ENCODE results near the gene PDE4D.

Gene PDE4D

DNA sequence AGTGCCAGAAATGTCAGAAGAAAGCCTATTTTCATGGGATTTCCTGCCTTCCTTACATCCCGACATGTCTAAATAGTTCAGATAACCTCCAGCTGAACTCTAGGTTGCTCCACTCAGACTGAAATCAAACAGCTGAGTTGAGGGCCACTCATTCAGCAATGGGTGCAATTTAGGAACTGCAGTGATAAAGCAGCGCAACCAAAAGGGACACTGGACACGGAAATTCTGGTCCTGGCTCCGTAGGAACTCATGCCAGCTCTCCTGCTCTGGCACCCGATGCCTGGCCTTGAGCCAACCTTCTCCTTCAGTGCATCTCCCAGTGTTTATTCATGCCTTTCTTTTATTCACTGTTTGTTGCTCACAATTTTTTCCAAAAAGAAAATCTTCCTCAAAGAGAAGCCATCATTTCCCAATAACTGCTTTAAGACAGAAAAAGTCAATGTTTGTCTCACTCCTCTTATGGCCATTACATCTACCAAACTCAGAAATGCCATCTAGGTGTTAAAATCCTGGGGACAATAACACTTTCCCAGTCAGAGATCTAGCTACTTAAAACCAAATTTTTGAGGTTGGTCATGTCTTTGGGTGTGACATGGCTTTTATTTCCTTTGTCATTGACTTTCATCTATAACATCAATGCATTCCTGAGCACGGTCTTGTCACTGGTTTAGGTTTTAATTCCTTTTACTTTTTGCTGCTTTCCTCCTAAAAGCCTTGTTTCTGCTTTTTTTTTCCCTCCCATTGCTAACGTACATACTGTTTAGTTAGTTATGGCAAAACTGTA, 126.9 kb downstream of the PDE4D start:
- H3K4me1 ChIP-seq (ENCODE audit: low read length), result no peaks in the 10 kb centered on the region
- no peak overlapping the region for H3K4me3 ChIP-seq (ENCODE audit: low read length)
- H3K79me2 ChIP-seq (ENCODE audit: low read length), result no peaks in the 10 kb centered on the region
- TF ChIP-seq EZH2 (optimal IDR thresholded peaks at IDR 0.05; ENCODE audit: low read depth, low read length), result no peak
- TF ChIP-seq EZH2phosphoT487 (IDR thresholded peaks at IDR 0.05; ENCODE audit: low read length), result no peak
- TF ChIP-seq, protein P1, sequence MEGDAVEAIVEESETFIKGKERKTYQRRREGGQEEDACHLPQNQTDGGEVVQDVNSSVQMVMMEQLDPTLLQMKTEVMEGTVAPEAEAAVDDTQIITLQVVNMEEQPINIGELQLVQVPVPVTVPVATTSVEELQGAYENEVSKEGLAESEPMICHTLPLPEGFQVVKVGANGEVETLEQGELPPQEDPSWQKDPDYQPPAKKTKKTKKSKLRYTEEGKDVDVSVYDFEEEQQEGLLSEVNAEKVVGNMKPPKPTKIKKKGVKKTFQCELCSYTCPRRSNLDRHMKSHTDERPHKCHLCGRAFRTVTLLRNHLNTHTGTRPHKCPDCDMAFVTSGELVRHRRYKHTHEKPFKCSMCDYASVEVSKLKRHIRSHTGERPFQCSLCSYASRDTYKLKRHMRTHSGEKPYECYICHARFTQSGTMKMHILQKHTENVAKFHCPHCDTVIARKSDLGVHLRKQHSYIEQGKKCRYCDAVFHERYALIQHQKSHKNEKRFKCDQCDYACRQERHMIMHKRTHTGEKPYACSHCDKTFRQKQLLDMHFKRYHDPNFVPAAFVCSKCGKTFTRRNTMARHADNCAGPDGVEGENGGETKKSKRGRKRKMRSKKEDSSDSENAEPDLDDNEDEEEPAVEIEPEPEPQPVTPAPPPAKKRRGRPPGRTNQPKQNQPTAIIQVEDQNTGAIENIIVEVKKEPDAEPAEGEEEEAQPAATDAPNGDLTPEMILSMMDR (IDR thresholded peaks at IDR 0.05; ENCODE audit: low read length), result no peak
- no peaks in the 10 kb centered on the region for H3F3A ChIP-seq (ENCODE audit: insufficient read depth, low read length)
- H3K9me3 ChIP-seq (replicated peaks; ENCODE audit: insufficient read depth, low read length), result no peaks in the 10 kb centered on the region
- no peaks in the 10 kb centered on the region for H3K36me3 ChIP-seq (replicated peaks; ENCODE audit: insufficient read depth, low read length)
- H3K9ac ChIP-seq (ENCODE audit: low read length), result no peak overlapping the region
- no peaks in the 10 kb centered on the region for H3K27me3 ChIP-seq (replicated peaks; ENCODE audit: insufficient read depth, low read length)
- H4K20me1 ChIP-seq (ENCODE audit: insufficient read depth, low read length), result no peaks in the 10 kb centered on the region
- no peak for DNase-seq
- H3K4me2 ChIP-seq (ENCODE audit: low read depth, low read length), result no peak overlapping the region
- no peaks in the 10 kb centered on the region for H3K9me2 ChIP-seq (replicated peaks; ENCODE audit: insufficient read depth, low read length)
- H3K27ac ChIP-seq (ENCODE audit: low read length), result no peak overlapping the region
- H2AFZ ChIP-seq (ENCODE audit: low read length), result no peak overlapping the region

DNA sequence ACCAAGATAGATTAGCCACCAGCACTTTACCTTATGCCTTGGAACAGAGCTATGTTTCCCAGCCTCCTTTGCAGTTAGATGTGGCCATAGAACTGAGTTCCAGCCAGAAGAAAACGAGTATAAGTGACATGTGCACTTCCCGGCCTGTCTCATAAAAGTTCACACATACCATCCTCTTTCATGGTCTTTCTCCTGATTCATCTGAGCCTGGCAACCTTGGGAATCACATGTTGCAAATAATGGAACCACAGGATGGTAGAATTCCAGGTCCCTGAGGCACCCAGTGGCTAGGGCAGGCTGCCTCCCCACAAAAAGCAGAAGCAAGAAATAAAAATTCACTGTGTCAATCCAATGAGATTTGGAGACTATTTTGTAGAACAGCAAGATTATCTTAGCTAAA, 128.1 kb downstream of the PDE4D start:
- Histone ChIP-seq H3K27ac (ENCODE audit: low read length) (no peak overlapping the region), H3F3A (ENCODE audit: insufficient read depth, low read length) (no peaks in the 10 kb centered on the region), H3K4me3 (ENCODE audit: low read length) (no peak overlapping the region), H3K79me2 (ENCODE audit: low read length) (no peaks in the 10 kb centered on the region), H3K4me2 (ENCODE audit: low read depth, low read length) (no peak overlapping the region), H3K36me3 (replicated peaks; ENCODE audit: insufficient read depth, low read length) (no peaks in the 10 kb centered on the region), H4K20me1 (ENCODE audit: insufficient read depth, low read length) (no peaks in the 10 kb centered on the region), H3K4me1 (ENCODE audit: low read length) (no peaks in the 10 kb centered on the region), H2AFZ (ENCODE audit: low read length) (no peak overlapping the region), H3K27me3 (replicated peaks; ENCODE audit: insufficient read depth, low read length) (no peaks in the 10 kb centered on the region), H3K9me2 (replicated peaks; ENCODE audit: insufficient read depth, low read length) (no peaks in the 10 kb centered on the region), H3K9ac (ENCODE audit: low read length) (no peak overlapping the region), H3K9me3 (replicated peaks; ENCODE audit: insufficient read depth, low read length) (no peaks in the 10 kb centered on the region)
- no peak for DNase-seq
- TF ChIP-seq EZH2phosphoT487 (IDR thresholded peaks at IDR 0.05; ENCODE audit: low read length) (no peak), EZH2 (optimal IDR thresholded peaks at IDR 0.05; ENCODE audit: low read depth, low read length) (no peak)
- TF ChIP-seq, protein P1 (IDR thresholded peaks at IDR 0.05; ENCODE audit: low read length), result no peak

DNA sequence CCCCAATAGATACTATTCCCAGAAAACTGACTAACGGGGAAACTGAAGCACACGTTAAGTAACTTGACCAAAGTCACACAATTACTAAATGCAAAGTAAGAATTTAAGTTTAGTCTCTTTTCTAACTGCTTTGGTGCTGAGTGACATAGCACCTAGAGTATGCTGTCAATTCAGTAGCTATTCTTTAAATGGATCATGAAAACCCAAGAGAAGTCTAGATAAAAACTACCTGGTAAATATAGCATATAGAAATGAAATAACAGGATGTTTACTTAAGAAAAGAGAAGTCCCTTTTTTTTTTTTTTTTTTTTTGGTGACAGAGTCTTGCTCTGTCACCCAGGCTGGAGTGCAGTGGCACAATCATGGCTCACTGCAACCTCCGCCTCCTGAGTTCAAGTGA, 129.2 kb downstream of the PDE4D start:
- no peaks in the 10 kb centered on the region for H3F3A ChIP-seq (ENCODE audit: insufficient read depth, low read length)
- no peaks in the 10 kb centered on the region for H3K79me2 ChIP-seq (ENCODE audit: low read length)
- no peak overlapping the region for H3K9ac ChIP-seq (ENCODE audit: low read length)
- H3K9me2 ChIP-seq (replicated peaks; ENCODE audit: insufficient read depth, low read length), result no peaks in the 10 kb centered on the region
- H3K36me3 ChIP-seq (replicated peaks; ENCODE audit: insufficient read depth, low read length), result no peaks in the 10 kb centered on the region
- H2AFZ ChIP-seq (ENCODE audit: low read length), result no peak overlapping the region
- no peaks in the 10 kb centered on the region for H4K20me1 ChIP-seq (ENCODE audit: insufficient read depth, low read length)
- H3K27me3 ChIP-seq (replicated peaks; ENCODE audit: insufficient read depth, low read length), result no peaks in the 10 kb centered on the region
- no peaks in the 10 kb centered on the region for H3K9me3 ChIP-seq (replicated peaks; ENCODE audit: insufficient read depth, low read length)
- H3K4me1 ChIP-seq (ENCODE audit: low read length), result no peaks in the 10 kb centered on the region
- H3K4me2 ChIP-seq (ENCODE audit: low read depth, low read length), result no peak overlapping the region
- TF ChIP-seq EZH2phosphoT487 (IDR thresholded peaks at IDR 0.05; ENCODE audit: low read length), result no peak
- TF ChIP-seq, protein P1 (IDR thresholded peaks at IDR 0.05; ENCODE audit: low read length), result no peak
- no peak for TF ChIP-seq EZH2 (optimal IDR thresholded peaks at IDR 0.05; ENCODE audit: low read depth, low read length)
- H3K27ac ChIP-seq (ENCODE audit: low read length), result no peak overlapping the region
- DNase-seq, result no peak
- no peak overlapping the region for H3K4me3 ChIP-seq (ENCODE audit: low read length)

All from MM.1S (cell line).